Endothelial cell (in vitro differentiated cells): ENCODE results near the gene PTCD1. TPM values are rescaled to one million over a fixed set of nuclear protein-coding genes. Genes with fewer than 3 reads are reported as not detected.
"Not testable (repeated sequence)": the region's sequence is repeated elsewhere in the genome, so short reads cannot be mapped to it uniquely, and the experiment has no call there.

Source experiments
- DNase-seq: peaks from one replicate; pipeline ENCODE4 v3.0.0; 2021; ENCODE audit warnings: low spot score
- H3K27ac Mint-ChIP-seq: one replicate; pipeline ENCODE4 v1.8.0; 2021; ENCODE audit warnings: mixed read lengths, inconsistent platforms; ENCODE audit not compliant: unreplicated experiment
- H3K27me3 Mint-ChIP-seq: one replicate; pipeline ENCODE4 v1.8.0; 2021; ENCODE audit warnings: mild to moderate bottlenecking, moderate library complexity, mixed read lengths, inconsistent platforms; ENCODE audit not compliant: unreplicated experiment
- H3K36me3 Mint-ChIP-seq: one replicate; pipeline ENCODE4 v1.8.0; 2021; ENCODE audit warnings: mild to moderate bottlenecking, low read depth, mixed read lengths, inconsistent platforms; ENCODE audit not compliant: unreplicated experiment
- H3K4me1 Mint-ChIP-seq: one replicate; pipeline ENCODE4 v1.8.0; 2021; ENCODE audit warnings: mild to moderate bottlenecking, mixed read lengths, inconsistent platforms; ENCODE audit not compliant: unreplicated experiment
- H3K4me3 Mint-ChIP-seq: one replicate; pipeline ENCODE4 v1.8.0; 2021; ENCODE audit warnings: mild to moderate bottlenecking, mixed read lengths, inconsistent platforms; ENCODE audit not compliant: unreplicated experiment
- H3K9me3 Mint-ChIP-seq: one replicate; pipeline ENCODE4 v1.8.0; 2021; ENCODE audit warnings: mixed read lengths, inconsistent platforms; ENCODE audit not compliant: unreplicated experiment
- total RNA-seq: library from RNA; stranded (reverse); fragmentation: NEBNext Ultra II Directional; extraction: Animal tissue kit (Norgen Biotek cat#: 25700); gene quantifications from one replicate; pipeline ENCODE4 v1.2.1, GENCODE V29; 2021; ENCODE audit not compliant: unreplicated experiment
- TF ChIP-seq, protein P1 (sequence below): fragments of 200-600 bp; sonication (generic); IDR thresholded peaks from one replicate; pipeline ENCODE4 v1.5.0; 2021; ENCODE audit warnings: antibody characterized with exemption; ENCODE audit not compliant: unreplicated experiment

Gene PTCD1
- total RNA-seq, 1 donor from 2014 or later: 7.1 TPM

GRCh38 chr7:99446096-99446495, 7.5 kb upstream of the PTCD1 start:
- H3K27ac Mint-ChIP-seq: no peak overlapping the region
- H3K27me3 Mint-ChIP-seq: peaks cover 4% of the 10 kb centered on the region
- DNase-seq: no peak
- H3K4me1 Mint-ChIP-seq: no peaks in the 10 kb centered on the region
- TF ChIP-seq, protein P1, sequence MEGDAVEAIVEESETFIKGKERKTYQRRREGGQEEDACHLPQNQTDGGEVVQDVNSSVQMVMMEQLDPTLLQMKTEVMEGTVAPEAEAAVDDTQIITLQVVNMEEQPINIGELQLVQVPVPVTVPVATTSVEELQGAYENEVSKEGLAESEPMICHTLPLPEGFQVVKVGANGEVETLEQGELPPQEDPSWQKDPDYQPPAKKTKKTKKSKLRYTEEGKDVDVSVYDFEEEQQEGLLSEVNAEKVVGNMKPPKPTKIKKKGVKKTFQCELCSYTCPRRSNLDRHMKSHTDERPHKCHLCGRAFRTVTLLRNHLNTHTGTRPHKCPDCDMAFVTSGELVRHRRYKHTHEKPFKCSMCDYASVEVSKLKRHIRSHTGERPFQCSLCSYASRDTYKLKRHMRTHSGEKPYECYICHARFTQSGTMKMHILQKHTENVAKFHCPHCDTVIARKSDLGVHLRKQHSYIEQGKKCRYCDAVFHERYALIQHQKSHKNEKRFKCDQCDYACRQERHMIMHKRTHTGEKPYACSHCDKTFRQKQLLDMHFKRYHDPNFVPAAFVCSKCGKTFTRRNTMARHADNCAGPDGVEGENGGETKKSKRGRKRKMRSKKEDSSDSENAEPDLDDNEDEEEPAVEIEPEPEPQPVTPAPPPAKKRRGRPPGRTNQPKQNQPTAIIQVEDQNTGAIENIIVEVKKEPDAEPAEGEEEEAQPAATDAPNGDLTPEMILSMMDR: no peak
- no peaks in the 10 kb centered on the region for H3K9me3 Mint-ChIP-seq
- H3K4me3 Mint-ChIP-seq: peak overlapping the region; percentile 38
- H3K36me3 Mint-ChIP-seq: peaks cover 39% of the 10 kb centered on the region

- TF ChIP-seq, protein P1: no peak
- Mint-ChIP-seq H3K27ac (peak overlapping the region; percentile 58), H3K4me1 (peaks cover 17% of the 10 kb centered on the region), H3K27me3 (peaks cover 7% of the 10 kb centered on the region), H3K36me3 (peaks cover 23% of the 10 kb centered on the region), H3K4me3 (peak overlapping the region; percentile 98), H3K9me3 (no peaks in the 10 kb centered on the region)
- DNase-seq: no peak
These were observed 1.6 kb upstream of the PTCD1 start for GRCh38 chr7:99440195-99440594.

DNA sequence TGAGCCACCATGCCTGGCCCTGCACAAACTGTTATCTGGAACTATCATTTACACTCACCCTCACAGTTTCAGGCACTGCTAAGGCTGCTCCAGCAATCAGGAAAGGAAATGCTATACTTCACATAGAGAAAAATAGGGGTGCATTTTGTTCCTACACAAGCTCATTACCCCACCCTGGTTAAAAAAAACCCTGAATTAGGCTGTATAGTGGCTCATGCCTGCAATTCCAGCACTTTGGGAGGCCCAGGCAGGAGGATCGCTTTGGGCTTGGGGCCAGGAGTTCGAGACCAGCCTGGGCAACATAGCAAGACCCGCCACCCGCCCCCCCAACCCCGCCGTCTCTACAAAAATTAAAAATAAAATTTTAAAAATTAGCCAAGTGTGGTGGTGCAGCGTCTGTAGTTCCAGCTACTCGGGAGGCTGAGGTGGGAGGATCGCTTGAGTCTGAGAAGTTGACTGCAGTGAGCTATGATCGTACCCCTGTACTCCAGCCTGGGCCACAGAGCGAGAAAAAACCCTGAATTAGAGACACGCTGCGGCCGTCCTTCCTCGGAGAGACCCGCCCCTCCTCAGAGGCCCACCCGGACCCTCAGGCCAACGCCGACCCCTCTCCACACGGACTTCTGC, 539 bp downstream of the PTCD1 start:
- peaks cover 4% of the 10 kb centered on the region for H3K27me3 Mint-ChIP-seq
- H3K4me1 Mint-ChIP-seq: peaks cover 17% of the 10 kb centered on the region
- H3K9me3 Mint-ChIP-seq: no peaks in the 10 kb centered on the region
- no peak for DNase-seq
- peak overlapping the region; percentile 72 for H3K27ac Mint-ChIP-seq
- peaks cover 24% of the 10 kb centered on the region for H3K36me3 Mint-ChIP-seq
- TF ChIP-seq, protein P1: no peak
- H3K4me3 Mint-ChIP-seq: peak overlapping the region; percentile 98

- Mint-ChIP-seq H3K27me3 (peaks cover 1% of the 10 kb centered on the region), H3K4me3 (peak overlapping the region; percentile 59), H3K36me3 (peaks cover 22% of the 10 kb centered on the region), H3K9me3 (no peaks in the 10 kb centered on the region), H3K27ac (no peak overlapping the region), H3K4me1 (peaks cover 3% of the 10 kb centered on the region)
- no peak for DNase-seq
- TF ChIP-seq, protein P1: no peak
These were observed 5.4 kb downstream of the PTCD1 start for GRCh38 chr7:99433158-99433557.

DNA sequence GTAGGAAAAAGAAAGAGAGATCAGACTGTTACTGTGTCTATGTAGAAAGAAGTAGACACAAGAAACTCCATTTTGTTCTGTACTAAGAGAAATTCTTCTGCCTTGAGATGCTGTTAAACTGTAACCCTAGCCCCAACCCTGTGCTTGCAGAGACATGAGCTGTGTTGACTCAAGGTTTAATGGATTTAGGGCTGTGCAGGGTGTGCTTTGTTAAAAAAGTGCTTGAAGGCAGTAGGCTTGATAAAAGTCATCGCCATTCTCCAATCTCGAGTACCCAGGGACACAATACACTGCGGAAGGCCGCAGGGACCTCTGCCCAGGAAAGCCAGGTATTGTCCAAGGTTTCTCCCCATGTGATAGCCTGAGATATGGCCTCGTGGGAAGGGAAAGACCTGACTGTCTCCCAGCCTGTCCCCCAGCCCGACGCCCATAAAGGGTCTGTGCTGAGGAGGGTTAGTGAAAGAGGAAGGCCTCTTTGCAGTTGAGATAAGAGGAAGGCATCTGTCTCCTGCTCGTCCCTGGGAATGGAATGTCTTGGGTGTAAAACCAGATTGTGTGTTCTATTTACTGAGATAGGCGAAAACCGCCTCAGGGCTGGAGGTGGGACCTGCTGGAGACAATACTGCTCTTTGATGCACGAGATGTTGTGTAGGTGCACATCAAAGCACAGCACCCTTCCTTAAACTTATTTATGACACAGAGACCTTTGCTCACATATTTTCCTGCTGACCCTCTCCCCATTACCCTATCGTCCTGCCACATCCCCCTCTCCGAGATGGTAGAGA, 6.7 kb downstream of the PTCD1 start:
- H3K4me1 Mint-ChIP-seq, H3K27me3 Mint-ChIP-seq, H3K27ac Mint-ChIP-seq, DNase-seq, H3K9me3 Mint-ChIP-seq, H3K4me3 Mint-ChIP-seq: not testable (repeated sequence)
- H3K36me3 Mint-ChIP-seq: peaks cover 26% of the 10 kb centered on the region
